ENCODE data around the gene FKBP10.

The FKBP10 gene

GRCh38 chr17:41784207-41784744 is 28.5 kb upstream of the FKBP10 start:
- peak; percentile 95 for DNase-seq

- peak; percentile 82 for DNase-seq
Measured at GRCh38 chr17:41785091-41785858, 27.5 kb upstream of the FKBP10 start.

DNA sequence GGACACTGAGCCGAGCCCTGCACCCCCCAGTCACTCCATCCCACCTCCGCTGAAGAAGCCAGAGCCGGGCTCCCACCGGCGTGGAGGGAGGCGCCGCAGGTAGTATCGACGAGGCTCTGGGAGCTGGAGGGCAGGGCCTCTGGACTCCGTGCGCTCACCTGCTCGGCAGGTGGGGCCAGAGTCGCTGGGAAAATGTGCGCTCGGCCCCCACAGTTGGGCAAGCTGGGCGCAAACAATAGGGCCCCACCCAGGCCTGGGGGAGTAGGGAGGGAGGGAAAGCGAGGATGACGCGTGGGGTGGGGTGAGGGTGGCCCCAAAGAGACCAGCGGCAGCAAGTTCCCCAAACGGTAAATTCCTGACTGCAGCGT is 27.0 kb upstream of the FKBP10 start:
- DNase-seq: no peak

DNA sequence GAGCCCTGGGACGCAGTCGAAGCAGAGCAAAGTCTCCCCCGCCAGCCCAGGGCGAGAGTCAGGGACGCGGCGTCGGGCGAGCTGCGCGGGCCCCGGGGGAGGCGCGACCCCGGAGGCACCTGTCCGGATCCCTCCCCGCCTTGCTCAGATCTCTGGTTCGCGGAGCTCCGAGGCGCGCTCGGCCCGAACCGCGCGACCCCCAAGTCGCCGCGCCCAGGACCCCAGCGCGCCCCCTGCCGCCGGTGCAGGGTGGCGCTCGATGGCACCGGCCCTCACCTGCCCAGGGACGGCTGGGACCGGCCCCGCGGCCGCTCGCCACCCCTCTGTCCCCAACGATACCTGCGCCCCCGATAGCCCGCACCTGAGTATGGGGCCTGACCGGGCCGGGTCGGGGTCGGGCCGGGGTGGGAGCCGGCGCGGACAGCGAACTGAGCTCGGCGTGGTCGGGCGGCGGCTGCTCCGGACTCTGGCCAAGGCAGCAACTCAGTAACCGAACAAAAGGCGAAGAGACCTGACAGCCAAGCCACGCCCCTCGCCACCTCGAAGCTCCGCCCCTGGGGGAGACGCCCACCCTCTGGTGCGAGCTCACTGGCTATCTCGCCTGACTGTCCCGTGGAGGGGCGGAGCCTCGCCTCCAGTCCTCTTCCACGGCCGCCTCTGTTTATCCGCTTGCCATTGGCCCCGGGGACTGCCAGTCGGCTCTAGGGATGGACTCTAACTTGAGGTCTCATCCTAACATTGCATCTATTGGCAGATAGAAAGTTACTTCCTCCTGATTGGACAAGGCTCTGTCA is 26.4 kb upstream of the FKBP10 start, which contains the start of gene JUP:
JUP (minus strand) TSS at position 485 of the 794 bp plus-strand sequence. CDS start 14,857 bp downstream, outside the sequence.
- DNase-seq: peak; percentile 99

GRCh38 chr17:41787021-41787418 is 25.8 kb upstream of the FKBP10 start:
- DNase-seq: no peak

- peak; percentile 71 for DNase-seq
Measured at GRCh38 chr17:41792845-41793783, 19.7 kb upstream of the FKBP10 start.

- peak; percentile 66 for DNase-seq
Measured at GRCh38 chr17:41793784-41794539, 18.8 kb upstream of the FKBP10 start.

DNA sequence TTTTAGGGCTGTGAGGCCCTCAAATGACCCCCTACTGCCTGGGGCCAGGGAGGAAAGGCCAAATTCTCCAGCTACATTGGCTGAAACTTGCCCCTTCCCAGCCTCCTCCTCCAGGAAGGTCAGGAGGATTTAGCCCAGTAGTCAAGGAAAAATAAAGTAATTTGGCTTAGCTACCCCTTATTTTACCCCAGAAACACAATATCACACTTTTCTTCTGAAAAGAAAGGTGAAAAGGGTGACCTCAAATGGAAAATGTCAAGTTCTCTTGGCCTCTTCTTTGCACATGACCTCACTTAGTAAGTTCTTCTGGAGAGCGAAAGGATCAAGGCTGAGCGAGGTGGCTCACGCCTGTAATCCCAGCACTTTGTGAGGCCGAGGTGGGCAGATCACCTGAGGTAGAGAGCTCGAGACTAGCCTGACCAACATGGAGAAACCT is 18.2 kb upstream of the FKBP10 start:
- DNase-seq: no peak

DNA sequence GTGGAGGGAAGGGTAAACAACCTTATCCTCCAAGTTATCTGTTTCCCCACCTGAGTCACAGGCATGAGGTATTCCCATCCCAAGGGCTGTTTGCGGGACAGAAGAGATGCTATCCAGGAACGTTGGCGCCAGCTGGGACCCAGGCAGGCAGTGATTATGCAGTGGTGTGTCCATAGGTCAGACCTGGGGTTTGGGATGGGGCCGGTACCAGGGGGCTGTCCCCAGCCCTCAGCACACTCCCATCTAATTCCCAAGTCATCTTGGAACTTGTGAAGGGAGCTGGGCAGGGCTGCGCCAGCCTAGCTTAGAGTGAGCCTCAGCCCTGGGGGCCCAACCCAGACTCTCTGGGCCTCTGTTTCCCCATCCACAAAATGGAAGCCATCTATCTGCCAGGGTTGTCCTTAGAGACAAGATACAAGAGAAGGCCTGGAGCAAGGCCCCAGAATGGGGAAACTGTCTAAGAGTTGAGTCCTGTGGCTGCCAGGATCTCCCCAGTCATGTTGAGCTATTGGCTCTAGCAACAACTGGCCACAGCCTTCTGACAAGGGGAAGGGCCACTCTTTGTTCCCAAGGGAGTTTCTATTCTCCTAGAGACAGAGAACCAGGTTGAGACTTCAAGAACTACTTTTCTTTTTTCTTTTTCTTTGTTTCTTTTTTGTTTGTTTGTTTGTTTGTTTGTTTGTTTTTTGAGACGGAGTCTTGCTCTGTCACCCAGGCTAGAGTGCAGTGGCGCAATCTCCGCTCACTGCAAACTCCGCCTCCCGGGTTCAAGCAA is 16.5 kb upstream of the FKBP10 start:
- DNase-seq: peak; percentile 16

DNA sequence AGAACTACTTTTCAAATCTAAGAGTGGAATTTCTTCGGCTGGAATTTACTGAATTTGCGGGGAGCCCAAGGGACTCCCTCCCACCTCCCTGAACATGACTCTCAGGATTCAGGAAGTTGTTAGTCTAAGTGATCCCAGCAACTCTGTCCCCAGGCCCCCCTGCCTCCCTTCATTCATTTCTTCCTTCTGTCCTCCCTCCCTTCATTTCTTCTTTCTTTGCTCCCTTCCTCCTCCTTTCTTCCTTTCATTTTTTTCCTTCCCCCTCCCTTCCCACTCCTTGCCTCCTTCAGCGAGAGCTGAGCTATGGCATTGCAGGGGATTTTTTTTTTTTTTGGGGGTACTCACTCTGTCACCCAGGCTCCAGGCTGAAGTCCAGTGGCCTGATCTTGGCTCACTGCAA is 15.4 kb upstream of the FKBP10 start:
- DNase-seq: no peak

GRCh38 chr17:41799366-41799765 is 13.4 kb upstream of the FKBP10 start:
- no peak for DNase-seq

DNA sequence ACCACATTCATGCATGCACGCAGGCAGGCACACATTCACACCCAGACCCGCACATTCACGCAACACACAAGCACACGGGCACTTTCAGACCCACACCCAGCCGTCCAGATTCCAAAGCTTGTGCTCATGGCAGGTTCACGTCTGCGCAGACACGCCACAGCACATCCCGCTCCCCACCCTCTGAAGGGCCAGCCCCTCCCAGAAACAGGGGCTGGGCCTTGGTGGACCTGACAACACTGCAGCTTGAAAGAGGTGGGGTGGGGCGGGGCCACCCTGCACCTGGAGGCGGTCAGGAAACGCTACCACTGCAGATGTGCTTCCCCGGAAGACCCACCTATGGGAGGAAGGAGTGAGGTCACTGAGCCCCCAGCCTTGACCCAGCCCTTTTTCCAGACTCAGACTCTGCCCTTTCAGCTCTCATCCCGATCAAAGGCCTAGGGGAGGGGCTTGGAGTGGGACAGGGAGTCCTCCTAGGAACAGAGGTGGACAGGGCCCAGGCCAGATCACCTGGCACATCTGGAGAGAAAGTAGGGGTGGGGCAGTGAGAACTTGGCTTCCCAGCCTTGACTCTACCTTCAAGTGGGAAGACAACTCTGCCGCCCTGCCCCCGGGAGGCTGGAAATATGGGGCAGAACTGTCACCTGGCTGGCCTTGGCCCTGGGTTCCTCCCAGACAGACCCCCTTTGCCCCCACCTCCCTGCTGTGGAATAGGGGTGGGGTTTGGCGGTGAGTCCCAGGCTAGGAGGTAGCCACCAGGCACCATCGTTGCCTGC is 12.0 kb upstream of the FKBP10 start:
- DNase-seq: no peak

GRCh38 chr17:41801374-41802271 is 11.2 kb upstream of the FKBP10 start:
- DNase-seq: peak; percentile 78

- DNase-seq: peak; percentile 66
Measured at GRCh38 chr17:41803049-41804020, 9.5 kb upstream of the FKBP10 start.

GRCh38 chr17:41806685-41807445 is 5.9 kb upstream of the FKBP10 start:
- DNase-seq: no peak

GRCh38 chr17:41810659-41811548 is 1.9 kb upstream of the FKBP10 start:
- no peak for DNase-seq
